ENCODE data around the gene SORL1.
A peak's percentile ranks its signal among the peaks of the same experiment; 100 is the strongest.
"Not testable (repeated sequence)": the region's sequence is repeated elsewhere in the genome, so short reads cannot be mapped to it uniquely, and the experiment has no call there.

SORL1 gene

DNA sequence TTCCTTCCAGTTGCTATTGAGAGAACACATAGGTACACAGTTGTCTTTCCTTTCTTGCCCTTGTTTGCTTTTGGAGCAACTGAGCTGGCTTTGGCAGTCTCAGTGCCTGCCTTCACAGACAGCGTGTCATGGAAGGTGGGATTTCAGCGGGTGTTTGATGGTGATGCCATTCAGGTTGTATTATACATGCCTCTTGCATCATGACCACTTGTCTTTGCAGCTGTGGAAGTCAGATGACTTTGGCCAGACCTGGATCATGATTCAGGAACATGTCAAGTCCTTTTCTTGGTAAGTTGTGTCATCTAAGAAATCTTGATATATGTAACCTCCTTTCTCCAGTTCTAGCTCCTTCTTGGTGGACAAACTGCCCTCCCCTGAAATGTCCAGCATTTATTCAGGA is 37.7 kb downstream of the SORL1 start:
- no peak overlapping the region for H3K4me3 ChIP-seq (ENCODE audit: low read length)
- DNase-seq (ENCODE audit: low read depth, low spot score): no peak

DNA sequence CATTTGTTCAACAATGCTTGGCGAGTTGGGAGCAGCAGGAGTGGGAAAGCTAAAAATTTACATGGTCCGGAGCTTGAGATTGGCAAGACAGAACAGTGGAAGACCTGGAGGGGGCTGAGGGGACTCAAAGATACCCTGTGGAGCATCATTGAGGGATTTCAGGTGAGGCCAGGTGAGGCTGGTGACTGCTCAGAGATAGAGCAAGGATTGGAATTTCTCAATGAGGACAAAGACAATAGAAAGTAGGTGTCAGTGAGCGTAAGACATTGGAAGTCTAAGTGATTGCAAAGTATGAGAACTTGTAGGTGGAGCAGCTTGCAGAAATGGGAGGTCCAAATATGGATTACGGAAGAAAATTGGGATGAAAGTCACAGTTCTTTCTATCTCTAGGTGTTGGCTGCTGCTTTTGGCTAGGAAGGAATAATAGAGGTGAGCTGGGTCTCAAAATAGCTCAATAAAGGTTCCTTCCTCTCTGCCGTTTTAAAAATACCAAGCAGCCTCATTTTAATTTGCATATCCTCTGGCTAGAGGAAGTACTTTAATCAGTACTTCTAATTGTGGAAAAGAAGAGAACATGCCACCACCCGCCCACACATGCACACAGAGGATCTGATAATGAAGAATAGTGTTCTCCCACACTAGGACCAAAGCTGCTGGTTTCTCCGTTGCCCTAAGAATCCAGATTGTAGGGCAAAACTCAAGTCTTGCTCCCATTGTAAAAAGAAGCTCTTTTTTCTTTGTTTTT is 42.4 kb downstream of the SORL1 start:
- no peak overlapping the region for H3K4me3 ChIP-seq (ENCODE audit: low read length)
- peak; percentile 19 for DNase-seq (ENCODE audit: low read depth, low spot score)

DNA sequence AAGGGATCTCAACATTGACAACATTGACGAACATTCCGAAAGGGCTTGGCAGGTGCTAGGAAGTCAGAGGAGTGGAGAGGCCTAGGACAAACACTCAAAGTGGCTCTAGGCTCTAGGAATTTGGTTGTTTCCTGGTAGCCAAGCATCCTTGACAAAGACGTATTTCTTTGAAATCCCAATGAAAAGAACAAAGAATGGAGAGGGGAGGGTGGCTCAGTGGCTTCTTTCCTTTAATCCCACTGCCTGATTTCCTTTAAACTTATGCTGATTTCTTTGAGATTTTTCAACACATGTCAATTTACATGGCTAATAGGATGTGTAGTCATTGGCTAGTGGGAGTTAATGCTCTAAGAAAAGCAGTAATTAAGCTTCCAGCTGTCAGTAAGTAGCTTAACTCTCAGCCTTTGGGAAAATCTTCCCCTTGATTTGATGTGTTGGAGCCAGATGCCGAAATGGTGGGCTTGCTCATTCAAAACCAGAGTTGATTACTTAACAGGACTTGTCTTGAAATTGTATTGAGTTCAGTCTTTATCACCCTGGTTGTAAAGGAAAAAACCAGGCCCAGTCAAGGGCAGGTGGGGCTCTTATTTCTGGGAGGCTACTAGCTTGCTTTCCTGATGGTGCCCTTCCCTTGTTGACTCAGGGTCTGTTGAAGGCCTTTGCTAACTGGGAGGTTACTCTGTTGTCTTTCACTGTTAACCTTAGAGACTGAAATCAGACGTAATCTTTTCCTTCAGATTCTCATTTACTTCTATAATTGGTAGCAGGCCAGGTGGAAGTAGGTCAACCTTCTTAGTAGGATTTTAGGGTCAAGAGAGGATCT is 45.3 kb downstream of the SORL1 start:
- no peak overlapping the region for H3K4me3 ChIP-seq (ENCODE audit: low read length)
- DNase-seq (ENCODE audit: low read depth, low spot score): no peak

DNA sequence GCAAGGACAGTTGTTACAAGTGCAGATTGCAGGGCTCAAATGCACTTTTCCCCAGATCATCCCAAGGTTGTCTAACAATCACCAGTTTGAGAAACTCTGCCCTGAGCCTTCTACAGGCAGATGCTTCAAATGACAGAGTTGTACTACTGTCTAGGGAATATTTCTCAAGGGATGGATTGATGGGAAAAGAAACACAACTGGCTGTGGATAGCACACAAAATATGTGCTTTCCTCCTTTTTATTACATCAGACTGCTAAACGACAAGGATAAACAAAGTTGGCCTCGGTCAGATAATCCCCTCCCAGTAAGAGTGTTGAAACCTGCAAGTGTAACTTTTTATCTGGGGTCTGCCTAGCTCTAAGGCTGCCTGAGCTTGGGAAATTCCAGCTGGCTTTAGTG is 47.3 kb downstream of the SORL1 start:
- no peak overlapping the region for H3K4me3 ChIP-seq (ENCODE audit: low read length)
- no peak for DNase-seq (ENCODE audit: low read depth, low spot score)

DNA sequence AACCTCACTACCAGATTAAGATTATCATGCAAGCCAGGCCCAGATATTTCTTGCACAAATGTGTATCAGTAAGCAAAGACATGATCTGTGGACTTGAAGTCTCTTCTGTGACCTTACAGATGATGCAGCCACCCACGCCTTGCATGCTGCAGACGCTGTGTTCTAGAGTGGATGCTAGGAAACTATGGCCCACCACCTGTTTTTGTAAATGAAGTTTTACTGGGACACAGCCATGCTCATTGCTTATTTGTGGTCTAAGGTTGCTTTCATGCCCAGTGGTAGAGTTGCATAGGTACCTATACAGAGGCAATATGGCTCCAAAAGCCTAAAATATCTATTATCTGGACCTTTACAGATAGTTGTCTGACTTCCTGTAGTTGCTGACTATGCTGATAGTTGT is 48.2 kb downstream of the SORL1 start:
- no peak for DNase-seq (ENCODE audit: low read depth, low spot score)
- no peak overlapping the region for H3K4me3 ChIP-seq (ENCODE audit: low read length)

DNA sequence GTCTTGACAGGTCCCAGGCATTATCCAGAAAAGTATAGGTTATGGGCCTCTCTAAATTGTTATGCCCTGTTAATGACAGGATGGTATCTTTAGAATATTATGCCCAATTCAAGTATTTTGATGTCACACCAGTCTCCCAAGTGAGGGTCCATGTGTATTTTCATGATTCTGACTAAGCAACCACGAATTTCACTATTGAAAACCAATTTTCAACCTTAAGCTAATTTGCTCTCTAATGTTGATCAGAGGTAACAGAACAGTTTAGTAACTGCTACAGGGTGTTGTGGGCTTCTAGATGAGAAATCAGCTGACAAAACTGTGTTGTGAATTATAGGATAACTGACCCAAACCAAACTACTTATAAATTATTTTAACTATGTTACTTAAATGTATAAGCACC is 48.6 kb downstream of the SORL1 start:
- no peak for DNase-seq (ENCODE audit: low read depth, low spot score)
- no peak overlapping the region for H3K4me3 ChIP-seq (ENCODE audit: low read length)

DNA sequence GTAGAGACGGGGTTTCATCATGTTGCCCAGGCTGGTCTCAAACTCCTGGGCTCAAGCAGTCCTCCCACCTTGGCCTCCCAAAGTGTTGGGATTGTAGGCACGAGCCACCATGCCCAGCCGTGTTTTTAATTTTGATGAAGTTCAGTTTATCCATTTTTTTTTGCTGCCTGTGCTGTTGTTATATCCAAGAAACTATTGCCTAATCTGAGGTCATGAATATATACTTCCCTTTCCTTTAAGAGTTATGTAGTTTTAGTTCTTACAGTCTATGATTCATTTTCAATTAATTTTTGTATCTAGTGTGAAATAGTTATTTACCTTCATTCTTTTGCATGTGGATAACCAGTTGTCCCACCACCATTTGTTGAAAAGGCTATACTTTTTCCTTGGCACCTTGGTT is 50.9 kb downstream of the SORL1 start:
- H3K4me3 ChIP-seq (ENCODE audit: low read length): no peak overlapping the region
- no peak for DNase-seq (ENCODE audit: low read depth, low spot score)

DNA sequence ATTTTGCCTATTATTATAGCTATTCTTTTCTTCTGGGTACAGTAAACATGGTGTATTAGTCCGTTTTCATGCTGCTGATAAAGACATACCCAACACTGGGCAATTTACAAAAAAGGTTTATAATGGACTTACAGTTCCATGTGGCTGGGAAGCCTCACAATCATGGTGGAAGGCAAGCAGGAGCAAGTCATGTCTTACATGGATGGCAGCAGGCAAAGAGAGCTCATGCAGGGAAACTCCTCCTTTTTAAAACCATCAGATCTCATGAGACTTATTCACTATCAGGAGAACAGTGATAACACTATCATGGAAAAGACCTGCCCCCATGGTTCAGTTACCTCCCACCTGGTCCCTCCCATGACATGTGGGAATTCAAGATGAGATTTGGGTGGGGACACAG is 54.1 kb downstream of the SORL1 start:
- H3K4me3 ChIP-seq (ENCODE audit: low read length); DNase-seq (ENCODE audit: low read depth, low spot score): not testable (repeated sequence)

DNA sequence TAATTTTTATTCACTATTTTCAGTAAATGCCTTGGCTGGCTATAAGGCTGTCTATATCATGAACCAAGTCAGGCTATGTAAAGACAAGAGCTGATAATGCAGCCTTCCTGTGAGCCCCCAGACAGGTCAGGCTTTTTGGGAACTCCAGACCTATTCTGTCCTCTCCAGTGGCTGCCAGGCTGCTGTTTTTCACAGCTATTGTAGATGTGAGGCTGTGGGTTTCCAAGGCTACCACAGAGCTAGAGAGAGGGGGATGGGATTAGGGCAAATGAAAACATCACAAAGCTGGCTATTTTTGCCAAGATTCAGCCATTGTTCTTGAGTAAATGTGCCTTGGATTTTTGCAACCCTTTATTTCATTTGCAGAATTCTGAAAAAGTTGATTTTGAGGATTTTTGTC is 56.3 kb downstream of the SORL1 start:
- no peak overlapping the region for H3K4me3 ChIP-seq (ENCODE audit: low read length)
- DNase-seq (ENCODE audit: low read depth, low spot score): no peak

DNA sequence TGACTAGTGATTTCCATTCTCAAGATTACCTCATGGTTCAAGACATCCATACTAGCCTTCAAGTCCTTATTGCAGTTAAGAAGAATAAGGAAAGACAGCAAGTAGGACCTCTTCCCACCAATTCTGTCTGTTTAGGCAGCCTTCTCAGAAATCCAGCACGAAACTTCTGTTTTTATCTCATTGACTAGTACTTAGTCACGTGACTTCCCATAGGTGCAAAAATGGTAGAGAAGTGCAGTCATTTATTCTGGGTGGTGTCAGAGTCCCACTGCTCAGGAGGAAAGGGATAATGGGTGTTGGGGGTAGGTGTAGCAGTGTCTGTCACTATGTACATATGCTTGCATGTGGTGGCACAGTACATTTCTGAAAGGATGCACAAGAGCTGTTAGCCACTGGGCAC is 58.3 kb downstream of the SORL1 start:
- no peak for DNase-seq (ENCODE audit: low read depth, low spot score)
- no peak overlapping the region for H3K4me3 ChIP-seq (ENCODE audit: low read length)

DNA sequence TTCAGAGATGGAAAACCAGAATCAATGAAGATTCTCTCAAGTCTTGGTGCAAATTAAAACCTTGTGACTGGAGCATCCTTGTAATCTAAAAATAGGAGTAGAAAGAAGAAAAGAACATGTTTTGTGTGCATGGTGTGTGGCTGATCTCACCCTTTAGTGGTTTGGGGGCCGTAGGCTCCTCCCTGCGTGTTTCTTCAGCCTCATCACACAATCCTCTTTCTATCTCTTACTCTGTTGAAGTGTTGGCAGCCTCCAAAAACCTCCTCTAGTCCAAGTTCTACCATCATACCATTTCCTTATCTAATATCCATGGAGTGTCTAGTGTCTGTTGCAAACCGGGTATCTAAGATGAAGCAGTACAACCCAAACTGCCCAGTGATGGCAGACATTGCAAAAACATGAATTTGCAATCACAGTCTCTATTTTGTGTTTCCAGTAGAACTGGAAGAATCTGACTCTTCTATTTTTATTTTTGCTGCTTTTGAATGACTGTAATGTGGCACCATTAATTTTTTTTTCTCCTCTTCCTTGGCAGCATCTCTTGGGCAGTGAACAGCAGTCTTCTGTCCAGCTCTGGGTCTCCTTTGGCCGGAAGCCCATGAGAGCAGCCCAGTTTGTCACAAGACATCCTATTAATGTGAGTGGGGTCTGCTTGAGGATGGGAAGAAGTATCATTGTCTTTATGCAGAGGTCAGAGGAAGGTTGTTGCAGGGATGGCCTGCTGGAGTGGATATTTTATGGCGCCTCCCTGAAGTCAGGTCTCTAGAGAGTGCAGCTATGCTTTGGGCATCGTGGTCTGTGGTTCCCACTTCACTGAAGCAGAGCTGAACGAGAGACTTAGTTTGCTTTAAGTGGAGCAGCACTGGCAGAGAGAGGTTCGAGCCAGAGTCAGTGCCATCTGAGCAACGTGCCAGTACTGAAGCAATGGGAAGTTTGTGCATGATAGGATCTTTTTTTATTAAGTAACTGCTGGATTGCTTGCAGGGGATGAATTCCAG is 60.7 kb downstream of the SORL1 start:
- peak; percentile 10 for DNase-seq (ENCODE audit: low read depth, low spot score)
- H3K4me3 ChIP-seq (ENCODE audit: low read length): no peak overlapping the region

DNA sequence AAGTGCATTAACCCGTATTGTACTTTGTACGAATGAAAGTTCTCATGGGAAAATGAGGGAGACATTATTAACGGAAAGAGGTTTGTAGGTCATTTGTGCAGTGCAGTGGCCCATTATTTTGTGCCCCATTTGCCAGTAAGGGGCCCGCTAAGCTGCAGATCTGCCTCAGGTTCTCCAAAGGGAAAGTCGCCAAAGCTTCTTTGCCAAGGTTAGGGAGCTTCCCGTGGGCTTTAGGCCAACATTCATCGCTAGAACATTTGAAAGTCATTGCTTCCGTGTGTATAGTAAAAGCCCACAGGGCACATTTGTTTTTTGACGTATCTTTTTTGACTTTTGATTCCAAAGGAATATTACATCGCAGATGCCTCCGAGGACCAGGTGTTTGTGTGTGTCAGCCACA is 61.7 kb downstream of the SORL1 start:
- no peak for DNase-seq (ENCODE audit: low read depth, low spot score)
- no peak overlapping the region for H3K4me3 ChIP-seq (ENCODE audit: low read length)

DNA sequence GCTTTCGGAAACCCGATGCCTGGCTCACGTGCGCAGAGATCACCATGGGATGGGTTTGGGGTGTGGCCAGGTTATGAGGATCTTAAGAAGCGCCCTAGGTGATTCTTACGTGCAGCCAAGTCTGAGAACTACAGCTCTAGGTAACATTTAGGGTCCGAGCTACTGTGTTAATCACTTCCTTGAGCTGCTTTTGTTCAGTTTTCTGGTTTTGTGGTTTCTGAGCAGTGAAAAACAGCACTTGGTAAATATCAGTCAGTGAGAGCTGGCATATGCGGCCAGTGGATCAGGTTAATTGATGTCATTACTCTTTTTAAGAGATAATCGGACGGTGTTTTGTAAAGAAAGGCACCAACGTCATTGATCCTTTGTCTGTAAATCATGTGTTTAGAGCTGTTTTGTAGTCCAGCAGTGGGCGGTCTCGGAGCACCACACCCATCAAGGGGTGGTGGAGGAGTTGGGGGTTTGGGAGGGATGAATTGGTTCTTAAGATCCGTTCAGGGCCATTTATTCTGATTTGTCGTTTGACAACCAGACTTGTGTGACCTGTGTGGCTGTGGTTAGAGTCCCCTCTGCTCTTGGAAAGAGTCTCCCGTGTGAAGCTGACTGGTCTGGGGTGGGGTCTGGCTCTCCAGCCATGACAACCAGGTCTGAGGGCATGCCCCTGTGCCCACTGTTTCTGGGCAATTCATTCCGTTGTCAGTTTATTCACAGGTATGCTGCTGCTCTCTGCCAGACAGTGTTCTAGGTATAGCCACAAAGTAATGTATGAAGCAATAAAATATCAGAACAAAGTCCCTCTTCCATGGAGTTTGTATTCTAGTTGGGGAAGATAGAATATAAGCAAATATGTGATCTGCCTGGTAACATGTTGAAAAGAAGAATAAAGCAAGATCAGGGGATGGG is 62.6 kb downstream of the SORL1 start:
- no peak for DNase-seq (ENCODE audit: low read depth, low spot score)
- no peak overlapping the region for H3K4me3 ChIP-seq (ENCODE audit: low read length)

DNA sequence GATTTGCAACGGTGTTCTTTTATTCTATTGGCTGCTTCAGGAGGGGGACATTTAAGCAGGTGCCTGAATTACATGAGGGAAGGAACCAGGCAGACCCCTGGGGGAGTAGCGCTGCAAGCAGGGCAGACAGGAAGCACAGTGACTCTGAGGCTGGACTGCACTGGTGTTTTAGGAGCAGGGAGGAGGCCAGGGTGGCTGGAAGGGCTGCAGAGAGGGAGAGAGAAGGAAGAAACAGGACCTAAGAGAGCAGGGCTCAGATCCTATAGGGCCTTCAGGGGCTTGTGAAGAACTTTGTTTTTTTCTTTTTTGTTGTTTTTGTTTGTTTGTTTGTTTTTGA is 63.2 kb downstream of the SORL1 start:
- H3K4me3 ChIP-seq (ENCODE audit: low read length): no peak overlapping the region
- no peak for DNase-seq (ENCODE audit: low read depth, low spot score)

DNA sequence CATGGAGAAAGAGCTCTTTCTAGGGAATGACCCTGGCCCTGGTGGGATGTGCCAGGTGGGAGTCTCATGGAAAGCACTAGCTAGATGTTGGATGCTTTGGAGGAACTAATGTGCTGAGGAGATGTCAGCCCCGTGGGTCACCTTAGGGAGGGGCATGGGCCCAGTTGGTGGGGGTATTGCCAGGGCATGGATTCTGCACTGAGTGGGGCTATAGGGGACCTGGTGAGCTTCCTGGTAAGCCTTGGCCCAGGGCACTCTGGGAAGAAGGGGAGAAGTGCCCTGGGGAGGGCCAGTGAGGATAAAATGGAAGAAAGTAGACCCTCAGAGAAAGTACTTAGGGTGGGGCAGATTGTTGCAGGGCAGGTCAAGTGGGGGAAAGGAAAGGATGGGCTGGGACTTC is 65.9 kb downstream of the SORL1 start:
- H3K4me3 ChIP-seq (ENCODE audit: low read length): no peak overlapping the region
- no peak for DNase-seq (ENCODE audit: low read depth, low spot score)

DNA sequence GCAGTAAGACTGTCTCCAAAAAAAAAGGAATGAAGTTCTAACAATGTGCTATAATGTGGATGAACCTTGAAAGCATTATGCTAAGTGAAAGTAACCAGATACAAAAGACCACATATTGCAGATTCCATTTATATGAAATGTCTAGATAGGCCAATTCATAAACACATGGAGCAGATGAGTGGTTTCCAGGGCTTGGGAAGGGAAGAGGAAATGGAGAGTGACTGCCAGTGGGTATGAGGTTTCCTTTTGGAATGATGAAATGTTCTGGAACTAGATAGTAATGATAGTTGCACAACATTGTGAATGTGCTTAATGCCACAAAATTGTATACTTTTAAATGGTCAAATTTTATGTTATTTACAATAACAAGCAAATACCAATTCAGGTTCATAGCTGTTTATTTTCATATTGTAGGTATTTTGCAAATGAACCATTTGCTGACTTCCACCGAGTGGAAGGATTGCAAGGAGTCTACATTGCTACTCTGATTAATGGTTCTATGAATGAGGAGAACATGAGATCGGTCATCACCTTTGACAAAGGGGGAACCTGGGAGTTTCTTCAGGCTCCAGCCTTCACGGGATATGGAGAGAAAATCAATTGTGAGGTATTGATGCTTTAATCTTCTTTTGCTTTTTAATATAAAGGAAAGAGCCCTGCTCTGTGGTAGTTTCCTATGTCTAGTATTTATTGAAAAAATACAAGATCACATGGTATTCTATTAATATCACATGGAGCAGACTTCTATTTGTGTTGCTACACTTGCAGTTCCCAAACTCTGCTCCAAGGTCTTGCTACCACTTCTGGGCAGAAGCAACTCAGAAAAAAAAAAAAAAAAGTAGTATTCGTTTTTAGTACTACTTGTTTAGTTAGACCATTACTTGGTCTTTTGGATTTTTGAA is 68.4 kb downstream of the SORL1 start:
- DNase-seq (ENCODE audit: low read depth, low spot score): no peak
- no peak overlapping the region for H3K4me3 ChIP-seq (ENCODE audit: low read length)

DNA sequence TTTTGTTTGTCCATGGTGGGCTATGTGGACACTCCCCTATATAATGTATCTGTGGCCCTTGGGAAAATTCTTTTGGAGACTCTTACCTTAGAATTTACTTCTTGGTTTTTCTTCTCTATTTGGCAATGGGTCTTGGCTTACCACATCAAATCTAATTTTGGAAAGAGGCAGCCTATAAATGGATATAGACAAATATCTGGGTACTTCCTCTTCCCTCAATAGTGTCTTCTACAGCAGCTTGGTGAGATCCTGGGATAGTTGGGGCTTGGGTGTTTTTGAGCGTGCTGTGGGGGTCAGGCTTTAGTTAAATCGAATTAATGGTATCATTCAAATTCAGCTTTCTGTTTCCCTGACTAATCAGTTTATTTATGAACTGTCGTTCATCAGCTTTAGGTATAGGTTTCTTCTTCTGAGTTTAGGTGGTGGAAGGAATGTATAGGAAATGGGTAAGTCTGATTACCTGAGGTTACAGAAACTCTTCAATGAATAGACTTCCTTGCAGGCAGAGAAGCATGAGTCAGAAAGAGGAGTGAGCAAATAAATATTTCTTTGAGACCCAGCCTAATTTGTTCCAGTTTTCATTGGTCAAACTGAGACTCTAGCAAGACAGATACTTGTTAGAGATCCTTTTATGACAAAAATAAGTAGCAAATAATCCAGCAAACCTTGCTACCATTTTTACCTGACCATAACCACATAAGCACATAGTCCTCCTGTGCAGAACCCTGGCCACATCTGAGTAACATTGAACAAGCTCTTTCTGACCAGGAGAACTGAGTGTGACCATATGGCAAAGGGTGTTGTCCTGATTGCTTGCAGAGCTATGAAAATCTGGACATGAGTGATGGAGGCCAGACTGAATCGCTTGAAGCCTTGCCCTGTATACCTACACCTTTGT is 69.3 kb downstream of the SORL1 start:
- DNase-seq (ENCODE audit: low read depth, low spot score): no peak
- no peak overlapping the region for H3K4me3 ChIP-seq (ENCODE audit: low read length)
